DMS114 treated with DMSO at 0.1 percent for 48 hours (cell line): Measurements from ENCODE around the gene FJX1.

Experiments
- DNase-seq: peaks from one replicate; lab custom pipeline; 2025; ENCODE audit not compliant: unreplicated experiment; lab: John Stamatoyannopoulos, UW

Gene FJX1, protein sequence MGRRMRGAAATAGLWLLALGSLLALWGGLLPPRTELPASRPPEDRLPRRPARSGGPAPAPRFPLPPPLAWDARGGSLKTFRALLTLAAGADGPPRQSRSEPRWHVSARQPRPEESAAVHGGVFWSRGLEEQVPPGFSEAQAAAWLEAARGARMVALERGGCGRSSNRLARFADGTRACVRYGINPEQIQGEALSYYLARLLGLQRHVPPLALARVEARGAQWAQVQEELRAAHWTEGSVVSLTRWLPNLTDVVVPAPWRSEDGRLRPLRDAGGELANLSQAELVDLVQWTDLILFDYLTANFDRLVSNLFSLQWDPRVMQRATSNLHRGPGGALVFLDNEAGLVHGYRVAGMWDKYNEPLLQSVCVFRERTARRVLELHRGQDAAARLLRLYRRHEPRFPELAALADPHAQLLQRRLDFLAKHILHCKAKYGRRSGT

DNA sequence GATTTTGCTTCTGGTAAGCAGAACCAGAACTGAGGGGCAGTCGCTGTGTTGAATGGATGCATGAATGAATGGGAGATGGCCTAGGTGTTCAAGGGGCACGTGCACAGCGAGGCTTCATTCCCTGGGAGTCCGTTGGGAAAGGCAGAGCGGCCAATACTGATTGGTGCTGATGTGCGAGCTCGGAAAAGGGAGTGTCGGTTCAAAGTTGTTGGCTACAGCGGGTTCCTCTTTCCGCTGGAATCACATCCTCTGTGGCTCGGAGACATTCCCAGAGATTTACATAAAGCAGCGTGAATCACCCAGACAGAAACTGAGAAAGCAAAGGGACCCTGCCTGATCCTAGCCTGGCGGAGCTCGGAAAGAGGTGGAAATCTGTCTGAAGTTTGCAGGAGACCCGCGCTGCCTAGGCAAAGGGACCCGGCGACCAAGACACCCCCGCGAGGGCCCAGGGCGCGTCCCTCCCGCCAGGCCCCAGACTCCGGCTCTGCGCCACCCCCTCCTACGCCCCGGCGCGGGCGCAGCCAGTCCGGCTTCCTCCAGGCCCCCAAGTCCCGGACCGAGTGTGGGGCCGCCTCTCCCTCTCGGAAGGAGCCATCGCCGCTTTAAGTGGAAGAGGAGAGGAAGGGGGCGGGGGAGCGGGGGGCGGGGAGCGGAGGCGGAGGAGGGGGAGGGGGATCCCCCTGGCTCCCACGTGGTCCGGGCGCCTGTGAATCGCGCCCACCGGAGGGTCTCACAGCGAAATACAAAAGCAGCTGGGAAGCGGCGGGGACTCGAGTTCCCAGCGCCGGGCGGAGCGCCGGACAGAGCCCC lies at the start of gene FJX1:
Gene FJX1 (plus strand): TSS at position 774 of the 810 bp plus-strand sequence. CDS start 177 bp downstream, outside the sequence.
- DNase-seq, result peak; percentile 86

DNA sequence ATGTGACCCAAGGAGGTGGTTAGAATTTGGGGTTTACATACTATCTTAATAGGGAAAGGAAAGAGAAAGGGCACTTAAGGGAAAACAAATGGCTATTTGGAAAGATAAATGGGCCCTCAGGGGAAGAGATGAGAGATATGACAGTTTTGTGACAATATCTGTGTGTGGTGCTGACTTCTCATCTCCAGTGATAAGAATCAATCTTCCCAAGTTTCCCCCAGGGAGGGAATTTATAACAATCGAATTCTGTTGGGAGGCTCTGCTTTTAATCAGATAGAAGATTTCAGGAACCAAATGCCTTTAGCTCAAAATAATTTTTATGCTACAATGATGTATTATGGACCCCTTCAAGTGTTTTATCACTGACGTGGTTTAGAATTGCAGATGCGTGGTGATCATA lies 46.6 kb upstream of the FJX1 start:
- DNase-seq, result no peak

DNA sequence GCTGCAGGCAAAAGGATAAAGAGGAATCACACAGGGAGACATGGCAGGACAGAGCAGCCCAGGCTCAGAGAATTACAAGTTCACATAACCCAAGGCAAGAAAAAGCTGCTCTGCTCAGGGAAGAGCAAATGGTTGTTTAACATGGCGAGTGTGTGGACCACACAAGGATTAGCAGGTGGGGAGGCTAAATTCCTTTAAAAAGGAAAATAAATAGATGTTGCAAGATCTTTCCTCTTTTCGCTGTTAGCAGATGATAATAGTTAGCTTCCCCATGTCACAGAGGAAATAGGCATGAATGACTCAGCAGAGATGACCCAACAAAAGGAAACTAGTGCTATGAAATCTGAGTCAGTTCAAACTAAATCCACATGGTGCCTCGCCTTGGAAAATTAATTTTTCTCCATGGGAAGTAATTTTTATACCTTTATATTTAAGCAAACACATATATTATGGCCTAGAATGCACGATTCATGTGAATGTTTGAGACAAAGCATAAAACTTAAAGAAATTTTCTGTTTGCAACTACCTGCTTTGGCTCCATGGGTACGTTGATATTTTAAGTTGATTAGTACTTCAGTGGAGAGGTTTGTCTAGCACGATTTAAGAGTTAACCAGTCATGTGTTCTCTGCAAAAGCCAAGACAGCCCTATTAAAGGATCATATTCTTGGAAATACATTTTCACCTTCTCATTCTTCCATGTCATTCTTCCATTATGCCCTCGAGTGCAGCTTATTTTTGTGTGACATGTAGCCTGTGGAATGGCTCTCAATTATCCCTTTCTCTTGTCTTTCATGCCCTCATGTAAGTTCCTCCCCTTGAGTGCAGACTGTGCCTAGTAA lies 38.5 kb upstream of the FJX1 start:
- no peak for DNase-seq

DNA sequence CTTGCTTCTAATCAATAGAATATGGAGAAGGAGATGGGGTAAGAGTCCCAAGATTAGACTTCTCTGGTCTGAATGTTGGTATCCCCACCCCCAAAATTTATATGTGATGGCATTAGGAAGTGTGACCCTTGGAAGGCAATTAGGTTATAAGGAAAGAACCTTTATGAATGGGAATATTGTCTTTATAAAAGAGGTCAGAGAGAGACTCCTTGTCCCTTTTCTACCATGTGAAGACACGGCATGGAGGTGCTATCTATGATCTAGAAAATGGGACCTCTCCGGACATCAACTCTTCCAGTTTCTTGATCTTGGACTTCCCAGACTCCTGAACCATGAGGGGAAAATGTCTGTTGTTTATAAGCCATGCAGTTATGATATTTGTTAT lies 37.9 kb upstream of the FJX1 start:
- no peak for DNase-seq

DNA sequence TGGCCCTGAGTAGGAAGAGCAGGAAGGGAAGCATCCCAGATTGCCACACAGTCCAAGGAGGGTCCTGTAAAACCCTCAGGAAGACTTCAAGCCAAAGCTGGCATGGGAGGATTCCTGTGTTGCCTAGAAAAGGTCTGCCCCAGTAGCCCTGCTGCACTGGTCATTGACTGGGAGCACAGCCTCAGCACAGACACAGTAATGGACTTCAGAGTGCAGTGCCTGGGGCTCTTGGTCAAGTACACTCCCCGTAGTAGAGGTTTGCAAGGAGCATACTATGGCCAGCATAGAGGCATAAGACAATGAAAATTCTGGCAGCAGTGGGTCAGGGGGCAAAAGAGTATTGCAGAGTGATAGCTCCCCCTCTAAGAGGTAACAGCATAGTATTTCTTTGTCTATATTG lies 36.2 kb upstream of the FJX1 start:
- DNase-seq, result no peak

DNA sequence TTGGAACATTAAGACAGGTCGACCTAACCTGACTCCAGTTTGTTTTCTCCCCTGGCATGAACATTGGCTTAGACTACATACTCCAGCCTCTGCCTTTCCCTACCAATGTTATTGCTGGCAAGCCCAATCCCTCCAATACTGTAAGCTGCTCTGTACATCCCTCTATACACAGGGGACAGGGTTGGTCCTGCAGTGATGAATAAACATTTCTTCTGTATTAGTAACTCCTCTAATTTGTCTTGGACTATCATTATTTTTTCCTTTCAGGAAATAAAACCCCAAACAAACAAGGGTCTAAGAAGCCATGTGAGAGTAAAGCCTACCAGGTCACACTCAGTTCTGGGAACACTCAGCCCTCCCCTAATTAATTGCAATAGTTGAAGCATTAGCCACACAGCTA lies 35.1 kb upstream of the FJX1 start:
- no peak for DNase-seq

DNA sequence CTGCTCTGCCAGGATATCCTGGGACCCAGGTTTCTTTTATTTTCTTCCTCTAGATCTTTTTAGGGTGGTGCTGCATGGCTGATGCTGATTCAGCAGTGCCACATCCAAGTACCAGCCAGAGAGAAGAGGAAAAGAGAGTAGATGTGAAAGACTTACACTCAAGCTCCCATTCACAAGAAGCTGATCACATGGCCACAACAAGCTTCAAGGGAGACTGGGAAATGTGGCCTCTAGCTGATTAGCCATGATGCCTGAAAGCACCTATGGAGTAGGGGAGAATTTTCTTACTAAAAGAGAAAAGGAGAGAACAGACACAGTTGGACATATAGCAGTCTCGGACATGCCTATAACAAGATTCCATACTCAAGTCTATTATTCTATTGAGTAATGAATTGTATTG lies 34.4 kb upstream of the FJX1 start:
- no peak for DNase-seq

DNA sequence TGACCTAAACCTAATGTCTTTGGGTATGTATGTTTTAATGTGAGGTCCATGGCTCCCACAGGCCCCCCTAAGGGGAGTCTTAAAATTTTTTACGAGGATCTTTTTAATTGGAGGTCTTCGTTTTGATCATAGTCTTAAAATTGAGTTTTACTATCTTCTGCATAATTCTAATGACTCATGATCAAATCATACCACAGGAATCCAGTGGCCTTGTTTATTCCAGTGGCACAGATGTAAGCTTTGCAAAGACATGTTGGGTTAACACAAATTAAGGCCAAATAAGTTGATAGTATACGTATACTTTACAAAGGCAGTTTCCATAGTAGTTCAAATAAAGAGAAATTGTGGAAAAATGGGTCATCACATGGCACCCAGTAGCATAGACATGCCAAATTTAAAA lies 33.9 kb upstream of the FJX1 start:
- DNase-seq, result no peak

DNA sequence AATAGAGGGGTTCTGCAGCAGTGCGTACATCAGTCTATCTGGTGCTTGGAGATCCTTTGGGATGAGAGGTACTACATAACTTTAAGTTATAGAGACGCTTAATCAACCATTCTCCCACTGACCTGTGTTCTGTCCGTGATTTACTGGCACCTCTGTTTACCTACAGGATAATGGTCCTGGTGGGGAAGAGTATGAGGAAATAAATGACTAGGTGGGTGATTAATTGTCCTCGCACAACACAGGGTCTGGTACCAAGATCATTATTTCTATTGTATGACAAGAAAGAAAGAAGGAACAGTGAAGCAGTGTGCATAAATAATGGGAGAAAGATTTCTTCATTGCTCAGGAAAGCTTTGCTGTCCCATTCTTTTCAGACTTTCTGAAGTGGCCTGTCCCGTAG lies 32.8 kb upstream of the FJX1 start:
- no peak for DNase-seq

DNA sequence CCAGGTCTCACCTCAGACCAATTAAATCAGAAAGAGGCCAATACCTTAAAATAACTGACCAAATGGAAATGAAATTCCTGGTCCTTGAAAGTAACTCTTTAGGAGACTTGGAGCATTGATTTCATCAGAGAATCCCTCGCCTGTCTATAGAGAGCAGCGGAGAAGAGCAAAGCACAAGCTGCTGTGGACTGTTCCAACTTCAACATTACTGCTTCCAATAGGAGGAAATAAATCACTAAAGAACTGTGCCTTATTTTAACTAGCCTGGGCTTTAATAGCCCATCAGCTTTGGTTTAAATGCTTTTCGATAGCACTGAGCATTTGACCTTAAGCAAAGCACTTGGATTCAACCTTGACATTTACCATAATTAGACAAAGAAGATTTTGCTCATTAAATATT lies 32.0 kb upstream of the FJX1 start:
- no peak for DNase-seq

DNA sequence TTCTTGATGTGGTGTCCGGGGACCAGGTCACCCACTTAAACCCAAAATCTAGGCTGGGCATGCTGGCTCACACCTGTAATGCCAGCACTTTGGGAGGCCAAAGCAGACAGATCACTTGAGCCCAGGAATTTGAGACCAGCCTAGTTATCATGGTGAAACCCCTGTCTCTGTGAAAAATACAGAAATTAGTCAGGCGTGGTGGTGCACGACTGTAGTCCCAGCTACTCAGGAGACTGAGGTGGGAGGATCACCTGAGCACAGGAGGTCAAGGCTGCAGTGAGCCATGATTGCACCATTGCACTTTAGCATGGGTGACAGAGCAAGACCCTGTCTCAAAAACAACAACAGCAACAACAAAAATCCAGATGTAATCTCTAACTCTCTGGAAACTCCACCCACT lies 30.3 kb upstream of the FJX1 start:
- DNase-seq, result no peak

DNA sequence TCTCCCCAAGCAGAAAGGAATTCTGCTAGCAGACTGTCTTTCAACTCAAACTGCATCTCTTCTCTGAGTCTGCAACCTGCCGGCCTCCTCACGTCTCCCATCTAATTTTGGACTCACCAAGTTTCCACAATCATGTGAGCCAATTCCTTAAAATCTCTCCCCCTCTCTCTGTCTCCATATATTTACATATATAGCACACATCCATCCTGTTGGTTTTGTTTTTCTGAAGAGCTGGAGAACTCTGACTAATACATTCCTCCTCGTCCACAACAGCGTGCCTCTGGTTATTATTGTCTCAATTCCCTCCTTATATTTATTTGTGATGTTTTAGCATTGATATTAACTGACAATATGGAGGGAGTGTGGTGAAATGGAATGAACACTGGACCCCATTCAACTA lies 29.6 kb upstream of the FJX1 start:
- no peak for DNase-seq

DNA sequence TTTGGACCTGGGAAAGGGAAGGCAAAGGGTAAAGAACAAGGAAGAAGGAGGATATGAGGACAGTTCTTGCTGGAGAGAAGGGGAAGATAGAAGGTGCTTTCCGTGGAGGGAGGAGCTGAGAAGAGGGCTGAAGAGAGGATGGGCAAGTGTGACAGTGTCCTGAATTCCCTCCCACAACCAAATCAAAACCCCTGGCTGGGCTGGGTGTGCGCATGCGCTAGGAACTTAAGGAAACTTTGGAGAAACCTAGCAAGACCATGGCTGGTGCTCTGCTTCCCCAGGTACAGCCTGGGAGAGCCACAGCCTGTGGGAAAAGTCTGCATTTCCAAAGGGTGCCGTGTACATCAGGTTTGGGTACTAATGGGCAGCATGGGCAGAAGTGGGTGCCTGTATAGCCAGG lies 29.0 kb upstream of the FJX1 start:
- DNase-seq, result no peak

DNA sequence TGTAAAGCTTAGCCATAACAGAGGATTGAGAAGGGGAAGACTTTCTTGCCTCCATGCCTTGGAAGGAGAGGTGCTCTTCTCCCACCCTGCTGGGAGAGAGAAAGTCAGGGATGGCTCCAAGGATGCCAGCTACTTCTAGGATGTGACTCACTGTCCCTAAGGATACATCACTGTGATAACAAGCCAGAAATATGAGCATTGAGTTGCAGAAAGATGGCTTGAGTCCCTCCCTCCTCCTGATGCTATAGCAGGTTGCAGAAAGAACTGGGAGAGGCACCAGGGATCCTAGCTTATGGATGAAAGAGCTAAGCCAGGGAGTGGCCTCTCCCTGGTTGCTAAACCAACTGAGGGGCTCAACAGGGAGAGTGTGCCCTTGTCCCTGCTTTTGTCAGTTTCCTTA lies 27.8 kb upstream of the FJX1 start:
- no peak for DNase-seq

DNA sequence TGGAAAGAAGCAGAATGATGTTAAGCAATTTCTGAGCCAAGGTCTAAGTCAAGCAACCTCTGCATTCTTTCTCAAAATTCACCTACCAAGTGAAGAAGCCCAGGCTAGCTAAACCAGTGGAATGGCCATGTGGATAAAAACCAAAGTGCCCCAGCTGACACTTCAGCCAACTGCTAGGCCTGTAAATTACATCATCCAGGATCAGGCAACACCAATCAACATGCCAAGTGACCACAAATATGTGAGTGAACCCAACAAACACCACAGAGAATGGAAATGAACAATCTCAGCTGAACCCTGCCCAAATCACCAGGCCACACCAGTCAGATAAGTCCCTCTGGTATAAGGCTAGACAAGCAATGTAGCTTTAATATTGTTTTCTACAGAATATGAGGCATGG lies 25.1 kb upstream of the FJX1 start:
- DNase-seq, result no peak

DNA sequence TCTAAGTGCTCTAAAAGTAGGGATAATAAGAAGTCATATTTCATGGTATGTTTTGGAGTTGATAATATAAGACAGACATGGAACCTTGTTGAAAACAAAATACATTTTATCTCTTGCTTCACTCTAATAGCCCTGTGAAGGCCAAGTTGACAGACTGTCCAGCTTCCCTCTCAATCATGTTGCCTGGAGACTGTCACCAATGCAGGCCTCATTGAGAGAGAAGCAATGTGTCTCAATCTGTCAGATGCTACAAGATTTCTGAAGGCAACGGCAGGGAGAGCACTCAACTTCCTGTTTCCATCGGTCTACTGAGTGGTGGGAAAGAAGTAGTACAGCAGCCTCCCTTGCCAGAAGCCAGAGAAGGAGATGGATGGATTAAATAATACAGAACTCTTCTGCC lies 23.6 kb upstream of the FJX1 start:
- no peak for DNase-seq

DNA sequence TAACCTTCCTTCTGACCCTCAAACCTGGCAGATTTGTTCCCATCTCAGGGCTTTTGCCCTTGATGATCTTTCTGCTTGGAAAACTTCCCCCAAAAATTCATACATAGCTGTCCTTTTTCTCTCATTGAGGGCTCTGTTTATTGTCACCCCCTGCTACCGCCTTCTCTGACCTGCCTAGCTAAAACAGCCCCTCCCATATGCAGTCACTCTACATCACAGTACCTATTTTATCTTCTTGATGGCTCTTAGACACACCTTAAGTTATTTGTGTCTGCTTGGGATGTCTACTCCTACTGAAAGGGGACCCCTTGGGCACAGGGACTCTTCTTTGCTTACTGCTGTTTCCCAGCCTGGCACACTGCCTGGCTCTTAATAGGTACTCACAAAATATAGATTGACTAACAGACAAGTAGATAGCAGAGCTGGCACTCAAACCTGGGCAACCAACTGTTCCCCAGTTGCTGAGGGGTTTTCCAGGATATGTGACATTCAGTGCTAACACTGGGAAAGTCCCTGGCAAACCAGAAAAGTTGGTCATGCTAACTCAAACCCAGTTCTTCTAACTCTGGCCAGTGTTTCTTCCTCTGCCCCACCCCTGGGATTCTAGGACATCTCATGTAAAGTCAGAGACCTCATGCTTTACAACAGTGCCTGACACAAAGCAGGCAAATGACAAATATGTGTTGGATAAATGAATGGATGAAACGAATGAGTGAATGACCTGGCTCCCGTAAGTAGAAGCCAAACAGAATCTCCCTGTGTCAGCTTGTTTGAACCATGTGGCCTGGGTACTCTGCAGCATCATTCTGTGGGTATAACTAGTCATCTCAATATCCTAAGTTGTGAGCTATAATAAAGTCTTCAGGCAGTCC lies 19.8 kb upstream of the FJX1 start:
- DNase-seq, result no peak

DNA sequence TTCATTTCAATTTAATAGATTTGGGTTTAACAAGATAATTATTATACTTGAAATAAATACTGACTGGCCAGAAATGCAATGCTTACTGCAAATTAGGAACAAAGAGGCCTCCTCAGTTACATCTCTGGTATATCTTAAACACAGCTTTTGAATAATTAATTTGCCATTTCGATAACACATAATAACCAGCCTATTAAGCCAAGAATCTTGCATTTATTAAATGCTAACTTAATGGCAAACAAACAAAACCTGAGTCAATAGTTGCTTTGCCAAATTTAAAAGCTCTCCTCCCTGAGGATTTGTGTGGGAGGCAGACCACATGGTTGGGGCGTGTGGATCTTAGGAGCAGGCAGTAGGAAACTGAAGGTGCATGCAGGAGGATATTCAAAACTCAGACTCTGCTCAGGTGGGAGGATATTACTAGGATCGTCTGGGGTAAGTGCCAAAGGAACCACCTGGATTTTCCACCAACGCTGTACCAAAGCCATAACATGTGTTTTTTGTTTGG lies 17.9 kb upstream of the FJX1 start:
- no peak for DNase-seq

DNA sequence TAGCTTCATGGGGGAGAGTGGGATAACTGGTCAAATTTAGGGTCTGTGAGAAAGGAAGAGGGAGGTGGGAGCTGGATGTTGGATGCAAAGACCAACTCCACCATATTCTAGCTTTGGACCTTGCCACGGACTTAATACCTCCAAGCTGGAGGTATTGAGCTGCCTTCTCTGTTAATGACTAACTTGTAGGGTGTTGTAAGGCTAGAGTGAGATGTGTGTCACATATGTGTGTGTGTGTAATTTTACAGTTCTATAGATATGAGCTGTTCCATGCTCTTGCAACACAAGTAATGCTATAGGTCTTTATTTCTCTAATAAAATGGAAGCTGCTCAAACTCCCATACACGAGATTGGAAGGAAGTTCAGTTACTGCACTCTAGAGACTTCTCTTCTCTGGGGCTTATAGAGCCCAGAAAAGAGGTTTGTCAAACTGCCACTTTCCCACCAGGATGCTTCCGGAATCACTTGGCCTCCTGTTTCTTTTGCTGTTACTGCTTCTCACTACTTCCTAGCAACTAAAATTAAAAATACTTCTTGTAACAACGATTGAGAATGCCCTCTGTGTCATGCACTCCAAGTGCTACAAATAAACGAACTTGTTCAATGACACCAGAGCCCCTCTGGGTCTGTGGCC lies 16.0 kb upstream of the FJX1 start:
- no peak for DNase-seq

DNA sequence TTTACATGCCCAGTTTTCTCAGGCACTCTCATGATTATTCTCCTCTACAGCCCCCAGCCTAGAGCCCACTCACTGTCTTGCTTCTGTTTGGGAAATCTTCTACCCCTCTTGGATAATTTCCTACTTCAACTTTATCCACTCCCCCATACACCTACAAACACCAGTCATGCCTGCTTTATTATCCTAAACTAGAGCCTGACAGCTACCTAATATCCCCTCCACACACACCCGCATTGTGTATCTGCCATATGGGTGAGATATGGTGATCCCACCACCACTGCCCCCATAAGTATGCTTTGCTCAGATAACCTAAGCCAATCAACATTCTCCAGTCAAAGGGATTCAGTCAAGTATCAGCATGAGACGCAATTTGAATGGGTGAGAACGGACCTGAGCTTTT lies 15.3 kb upstream of the FJX1 start:
- no peak for DNase-seq
